HL-60 (cell line): ENCODE data around the gene FGF21.
"Not testable (repeated sequence)": the region's sequence is repeated elsewhere in the genome, so short reads cannot be mapped to it uniquely, and the experiment has no call there.

ENCODE experiments used
- DNase-seq, 2 experiments: peaks; one replicate each; pipeline ENCODE4 v3.0.0-alpha.2; 2010 to 2020; ENCODE audit warnings: low read depth in 1 of 2, low spot score in 1 of 2
- H3K27ac ChIP-seq: fragments of 250-450 bp; sonication (Bioruptor Pico); replicated peaks from 2 replicates; pipeline ENCODE4 v1.5.1; 2020; ENCODE audit warnings: mild to moderate bottlenecking, moderate library complexity
- H3K27me3 ChIP-seq: fragments of 250-450 bp; sonication (Bioruptor Pico); 2 replicates; pipeline ENCODE4 v1.5.1; 2021; ENCODE audit warnings: mild to moderate bottlenecking, moderate library complexity; ENCODE audit not compliant: insufficient read depth, poor library complexity, severe bottlenecking
- H3K4me3 ChIP-seq: replicated peaks from 2 replicates; pipeline ENCODE4 v1.5.1; 2011; ENCODE audit warnings: mild to moderate bottlenecking, control low read depth, low read length; ENCODE audit not compliant: insufficient read depth
- GABPA ChIP-seq: IDR thresholded peaks from 2 replicates; pipeline ENCODE4 v1.6.1; 2012; ENCODE audit warnings: low read depth
- POLR2AphosphoS5 ChIP-seq: IDR thresholded peaks from 2 replicates; pipeline ENCODE4 v1.6.1; 2012; ENCODE audit warnings: low read depth
- SPI1 ChIP-seq: IDR thresholded peaks from 2 replicates; pipeline ENCODE4 v1.6.1; 2012; ENCODE audit warnings: low read depth, mild to moderate bottlenecking, borderline replicate concordance
- TF ChIP-seq, protein P1 (sequence below): IDR thresholded peaks from one replicate; pipeline ENCODE4 v1.5.1; 2011; ENCODE audit warnings: low read length, control low read depth, inconsistent platforms; ENCODE audit not compliant: insufficient read depth
- TF ChIP-seq, protein P2 (sequence below): IDR thresholded peaks from 2 replicates; pipeline ENCODE4 v1.6.1; 2012; ENCODE audit warnings: low read depth; ENCODE audit not compliant: insufficient replicate concordance

Gene FGF21

GRCh38 chr19:48715681-48716171 lies 39.6 kb upstream of the FGF21 start:
- Histone ChIP-seq H3K27me3 (no peaks in the 10 kb centered on the region), H3K27ac (no peak overlapping the region), H3K4me3 (no peak overlapping the region)
- no peak for DNase-seq
- TF ChIP-seq POLR2AphosphoS5: no peak
- no peak for TF ChIP-seq SPI1
- no peak for TF ChIP-seq GABPA
- TF ChIP-seq, protein P1, sequence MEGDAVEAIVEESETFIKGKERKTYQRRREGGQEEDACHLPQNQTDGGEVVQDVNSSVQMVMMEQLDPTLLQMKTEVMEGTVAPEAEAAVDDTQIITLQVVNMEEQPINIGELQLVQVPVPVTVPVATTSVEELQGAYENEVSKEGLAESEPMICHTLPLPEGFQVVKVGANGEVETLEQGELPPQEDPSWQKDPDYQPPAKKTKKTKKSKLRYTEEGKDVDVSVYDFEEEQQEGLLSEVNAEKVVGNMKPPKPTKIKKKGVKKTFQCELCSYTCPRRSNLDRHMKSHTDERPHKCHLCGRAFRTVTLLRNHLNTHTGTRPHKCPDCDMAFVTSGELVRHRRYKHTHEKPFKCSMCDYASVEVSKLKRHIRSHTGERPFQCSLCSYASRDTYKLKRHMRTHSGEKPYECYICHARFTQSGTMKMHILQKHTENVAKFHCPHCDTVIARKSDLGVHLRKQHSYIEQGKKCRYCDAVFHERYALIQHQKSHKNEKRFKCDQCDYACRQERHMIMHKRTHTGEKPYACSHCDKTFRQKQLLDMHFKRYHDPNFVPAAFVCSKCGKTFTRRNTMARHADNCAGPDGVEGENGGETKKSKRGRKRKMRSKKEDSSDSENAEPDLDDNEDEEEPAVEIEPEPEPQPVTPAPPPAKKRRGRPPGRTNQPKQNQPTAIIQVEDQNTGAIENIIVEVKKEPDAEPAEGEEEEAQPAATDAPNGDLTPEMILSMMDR: no peak
- TF ChIP-seq, protein P2, sequence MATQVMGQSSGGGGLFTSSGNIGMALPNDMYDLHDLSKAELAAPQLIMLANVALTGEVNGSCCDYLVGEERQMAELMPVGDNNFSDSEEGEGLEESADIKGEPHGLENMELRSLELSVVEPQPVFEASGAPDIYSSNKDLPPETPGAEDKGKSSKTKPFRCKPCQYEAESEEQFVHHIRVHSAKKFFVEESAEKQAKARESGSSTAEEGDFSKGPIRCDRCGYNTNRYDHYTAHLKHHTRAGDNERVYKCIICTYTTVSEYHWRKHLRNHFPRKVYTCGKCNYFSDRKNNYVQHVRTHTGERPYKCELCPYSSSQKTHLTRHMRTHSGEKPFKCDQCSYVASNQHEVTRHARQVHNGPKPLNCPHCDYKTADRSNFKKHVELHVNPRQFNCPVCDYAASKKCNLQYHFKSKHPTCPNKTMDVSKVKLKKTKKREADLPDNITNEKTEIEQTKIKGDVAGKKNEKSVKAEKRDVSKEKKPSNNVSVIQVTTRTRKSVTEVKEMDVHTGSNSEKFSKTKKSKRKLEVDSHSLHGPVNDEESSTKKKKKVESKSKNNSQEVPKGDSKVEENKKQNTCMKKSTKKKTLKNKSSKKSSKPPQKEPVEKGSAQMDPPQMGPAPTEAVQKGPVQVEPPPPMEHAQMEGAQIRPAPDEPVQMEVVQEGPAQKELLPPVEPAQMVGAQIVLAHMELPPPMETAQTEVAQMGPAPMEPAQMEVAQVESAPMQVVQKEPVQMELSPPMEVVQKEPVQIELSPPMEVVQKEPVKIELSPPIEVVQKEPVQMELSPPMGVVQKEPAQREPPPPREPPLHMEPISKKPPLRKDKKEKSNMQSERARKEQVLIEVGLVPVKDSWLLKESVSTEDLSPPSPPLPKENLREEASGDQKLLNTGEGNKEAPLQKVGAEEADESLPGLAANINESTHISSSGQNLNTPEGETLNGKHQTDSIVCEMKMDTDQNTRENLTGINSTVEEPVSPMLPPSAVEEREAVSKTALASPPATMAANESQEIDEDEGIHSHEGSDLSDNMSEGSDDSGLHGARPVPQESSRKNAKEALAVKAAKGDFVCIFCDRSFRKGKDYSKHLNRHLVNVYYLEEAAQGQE: no peak

GRCh38 chr19:48716562-48717291 lies 38.6 kb upstream of the FGF21 start:
- DNase-seq: no peak
- no peak overlapping the region for H3K4me3 ChIP-seq
- TF ChIP-seq SPI1: no peak
- TF ChIP-seq, protein P2: no peak
- TF ChIP-seq, protein P1: no peak
- no peak for TF ChIP-seq GABPA
- TF ChIP-seq POLR2AphosphoS5: no peak
- H3K27me3 ChIP-seq: no peaks in the 10 kb centered on the region
- no peak overlapping the region for H3K27ac ChIP-seq

DNA sequence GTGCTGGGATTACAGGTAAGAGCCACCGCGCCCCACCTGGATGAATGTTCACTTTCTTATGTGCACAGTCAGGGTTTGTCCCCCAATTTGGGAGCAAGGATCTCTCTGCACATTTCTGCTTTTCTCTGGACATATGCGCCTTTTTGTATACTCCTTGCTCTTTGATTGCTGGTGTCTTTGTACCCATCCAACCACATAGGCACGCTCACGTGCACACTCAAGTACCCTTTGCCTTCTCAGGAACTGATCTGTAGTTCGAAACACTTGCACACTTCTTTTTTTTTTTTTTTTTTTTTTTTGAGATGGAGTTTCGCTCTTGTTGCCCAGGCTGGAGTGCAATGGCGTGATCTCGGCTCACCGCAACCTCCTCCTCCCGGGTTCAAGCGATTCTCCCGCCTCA lies 37.2 kb upstream of the FGF21 start:
- not testable (repeated sequence) for H3K27ac ChIP-seq, H3K4me3 ChIP-seq, H3K27me3 ChIP-seq, DNase-seq

DNA sequence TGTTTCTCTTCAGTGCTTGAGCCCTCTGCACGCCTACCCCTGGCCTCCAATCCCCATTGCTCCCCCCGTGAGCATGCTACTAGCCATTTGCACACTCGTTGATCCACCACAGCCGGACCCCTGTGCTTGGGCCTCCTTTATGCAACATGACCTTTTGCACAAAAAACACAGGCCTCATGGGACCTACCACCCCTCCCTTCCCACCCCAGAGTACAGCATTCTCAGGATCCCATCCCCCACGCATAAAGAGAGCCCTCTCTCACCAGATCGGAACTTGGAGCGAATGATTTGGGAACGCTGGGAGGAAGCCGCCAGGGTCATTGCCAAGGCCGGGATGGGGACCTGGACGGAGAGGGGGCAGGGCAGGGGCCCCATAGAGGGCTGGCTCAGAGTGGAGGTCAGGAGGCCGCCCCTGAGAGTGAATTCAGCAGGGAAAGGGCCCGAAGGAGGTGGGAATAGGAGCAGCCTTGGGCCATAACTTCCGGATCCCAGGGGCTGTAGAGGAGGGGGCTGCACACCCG lies 36.6 kb upstream of the FGF21 start:
- Histone ChIP-seq H3K27ac (no peak overlapping the region), H3K27me3 (no peaks in the 10 kb centered on the region), H3K4me3 (no peak overlapping the region)
- DNase-seq: no peak
- TF ChIP-seq, protein P2: no peak
- no peak for TF ChIP-seq SPI1
- TF ChIP-seq, protein P1: no peak
- no peak for TF ChIP-seq GABPA
- no peak for TF ChIP-seq POLR2AphosphoS5
